LNCaP clone FGC (cell line): ENCODE measurements around the gene AIF1.
"Not testable (repeated sequence)": the region's sequence is repeated elsewhere in the genome, so short reads cannot be mapped to it uniquely, and the experiment has no call there.

Experiments
- DNase-seq: peaks from one replicate; pipeline ENCODE4 v3.0.0-alpha.2; 2011; ENCODE audit warnings: low read depth
- H3K4me3 ChIP-seq: 2 replicates; pipeline ENCODE4 v1.5.1; 2011; ENCODE audit warnings: mild to moderate bottlenecking, low read depth, low read length, control low read depth
- CTCF ChIP-seq: IDR thresholded peaks from 2 replicates; pipeline ENCODE4 v1.5.1; 2012; ENCODE audit warnings: mild to moderate bottlenecking; ENCODE audit not compliant: control insufficient read depth, insufficient read depth; ENCODE audit errors: extremely low read depth

The AIF1 gene

GRCh38 chr6:31582230-31582643, 32.8 kb upstream of the AIF1 start, which contains the start of gene LTB:
Gene LTB (minus strand): TSS chr6:31582424. CDS start chr6:31582417, 7 bp downstream.
- no peak for DNase-seq
- H3K4me3 ChIP-seq, result peak within 1 kb of the TSS; percentile 53
- no peak for TF ChIP-seq CTCF

GRCh38 chr6:31585491-31585890, 29.5 kb upstream of the AIF1 start:
- H3K4me3 ChIP-seq, result no peak overlapping the region
- DNase-seq, result no peak
- TF ChIP-seq CTCF, result 0 out of 2 replicates have a peak, but pooled peaks have one; percentile 16

GRCh38 chr6:31586008-31586407, 29.0 kb upstream of the AIF1 start, which contains the start of gene LST1:
Gene LST1 (plus strand): TSS chr6:31586277. CDS start chr6:31587300, 1,023 bp downstream.
- no peak for TF ChIP-seq CTCF
- DNase-seq, result no peak
- H3K4me3 ChIP-seq, result no peak within 1 kb of the TSS

- H3K4me3 ChIP-seq, result no peak overlapping the region
- DNase-seq, result no peak
- TF ChIP-seq CTCF, result no peak
Observed at GRCh38 chr6:31586599-31587281, 28.3 kb upstream of the AIF1 start.

GRCh38 chr6:31587791-31588777, 26.9 kb upstream of the AIF1 start:
- TF ChIP-seq CTCF, result no peak
- H3K4me3 ChIP-seq, result no peak overlapping the region
- no peak for DNase-seq

- DNase-seq, result no peak
- no peak overlapping the region for H3K4me3 ChIP-seq
- TF ChIP-seq CTCF, result no peak
Observed at GRCh38 chr6:31588871-31589650, 26.0 kb upstream of the AIF1 start.

GRCh38 chr6:31590691-31591090, 24.3 kb upstream of the AIF1 start:
- not testable (repeated sequence) for H3K4me3 ChIP-seq, DNase-seq
